Glutamatergic neuron (in vitro differentiated cells): ENCODE measurements around the gene PSMD11. TPM values are rescaled to one million over a fixed set of nuclear protein-coding genes. Genes with fewer than 3 reads are reported as not detected.

Experiments used
- DNase-seq: peaks from one replicate; pipeline ENCODE4 v3.0.0; 2022
- H3K27ac Mint-ChIP-seq: one replicate; pipeline ENCODE4 v1.8.0; 2020; ENCODE audit warnings: mild to moderate bottlenecking, mixed read lengths, inconsistent platforms; ENCODE audit not compliant: unreplicated experiment
- H3K27me3 Mint-ChIP-seq: one replicate; pipeline ENCODE4 v1.8.0; 2020; ENCODE audit warnings: mild to moderate bottlenecking, moderate library complexity, mixed read lengths, inconsistent platforms; ENCODE audit not compliant: unreplicated experiment
- H3K36me3 Mint-ChIP-seq: one replicate; pipeline ENCODE4 v1.8.0; 2020; ENCODE audit warnings: mild to moderate bottlenecking, mixed read lengths, inconsistent platforms; ENCODE audit not compliant: unreplicated experiment
- H3K4me1 Mint-ChIP-seq: one replicate; pipeline ENCODE4 v1.8.0; 2020; ENCODE audit warnings: mild to moderate bottlenecking, low read depth, mixed read lengths, inconsistent platforms; ENCODE audit not compliant: unreplicated experiment
- H3K4me3 Mint-ChIP-seq: one replicate; pipeline ENCODE4 v1.8.0; 2020; ENCODE audit warnings: mild to moderate bottlenecking, mixed read lengths, inconsistent platforms; ENCODE audit not compliant: unreplicated experiment
- H3K9me3 Mint-ChIP-seq: one replicate; pipeline ENCODE4 v1.8.0; 2020; ENCODE audit warnings: mild to moderate bottlenecking, moderate library complexity, mixed read lengths, inconsistent platforms; ENCODE audit not compliant: unreplicated experiment
- CTCF ChIP-seq: fragments of 200-600 bp; sonication (generic); IDR thresholded peaks from one replicate; pipeline ENCODE4 v1.5.0; 2021; ENCODE audit not compliant: partially characterized antibody, unreplicated experiment
- total RNA-seq: library from RNA; stranded (reverse); fragmentation: NEBNext Ultra II Directional; extraction: Animal tissue kit (Norgen Biotek cat#: 25700); gene quantifications from one replicate; pipeline ENCODE4 v1.2.1, GENCODE V29; 2021; ENCODE audit not compliant: unreplicated experiment

The PSMD11 gene
- total RNA-seq, 1 donor from 2014 or later, result 94.1 TPM

GRCh38 chr17:32504166-32504990 is 60.1 kb downstream of the PSMD11 start:
- peaks cover 22% of the 10 kb centered on the region for H3K36me3 Mint-ChIP-seq
- no peak for TF ChIP-seq CTCF
- peaks cover 3% of the 10 kb centered on the region for H3K27me3 Mint-ChIP-seq
- H3K9me3 Mint-ChIP-seq, result peaks cover 5% of the 10 kb centered on the region
- no peak overlapping the region for H3K27ac Mint-ChIP-seq
- DNase-seq, result no peak
- H3K4me1 Mint-ChIP-seq, result peaks cover 8% of the 10 kb centered on the region
- no peak overlapping the region for H3K4me3 Mint-ChIP-seq

- Mint-ChIP-seq H3K36me3 (peaks cover 14% of the 10 kb centered on the region), H3K27ac (no peak overlapping the region), H3K4me3 (no peak overlapping the region), H3K4me1 (peaks cover 10% of the 10 kb centered on the region), H3K9me3 (peaks cover 5% of the 10 kb centered on the region), H3K27me3 (peaks cover 6% of the 10 kb centered on the region)
- no peak for DNase-seq
- TF ChIP-seq CTCF, result no peak
Measured at GRCh38 chr17:32508926-32509325, 64.6 kb downstream of the PSMD11 start.

GRCh38 chr17:32510466-32510865 is 66.2 kb downstream of the PSMD11 start:
- Mint-ChIP-seq H3K27me3 (peaks cover 3% of the 10 kb centered on the region), H3K9me3 (peaks cover 2% of the 10 kb centered on the region), H3K36me3 (peaks cover 7% of the 10 kb centered on the region), H3K27ac (no peak overlapping the region), H3K4me3 (no peak overlapping the region), H3K4me1 (peaks cover 6% of the 10 kb centered on the region)
- TF ChIP-seq CTCF, result no peak
- no peak for DNase-seq

- H3K36me3 Mint-ChIP-seq, result no peaks in the 10 kb centered on the region
- DNase-seq, result no peak
- TF ChIP-seq CTCF, result no peak
- H3K4me3 Mint-ChIP-seq, result no peak overlapping the region
- peaks cover 3% of the 10 kb centered on the region for H3K27me3 Mint-ChIP-seq
- H3K27ac Mint-ChIP-seq, result no peak overlapping the region
- H3K9me3 Mint-ChIP-seq, result no peaks in the 10 kb centered on the region
- peaks cover 20% of the 10 kb centered on the region for H3K4me1 Mint-ChIP-seq
Measured at GRCh38 chr17:32512328-32512727, 68.0 kb downstream of the PSMD11 start.

GRCh38 chr17:32513579-32513978 is 69.3 kb downstream of the PSMD11 start:
- H3K36me3 Mint-ChIP-seq, result no peaks in the 10 kb centered on the region
- peaks cover 2% of the 10 kb centered on the region for H3K9me3 Mint-ChIP-seq
- DNase-seq, result no peak
- no peak for TF ChIP-seq CTCF
- peaks cover 26% of the 10 kb centered on the region for H3K4me1 Mint-ChIP-seq
- H3K27ac Mint-ChIP-seq, result no peak overlapping the region
- H3K27me3 Mint-ChIP-seq, result peaks cover 6% of the 10 kb centered on the region
- H3K4me3 Mint-ChIP-seq, result no peak overlapping the region
